ENCODE results near the gene LTBP4. TPM values are rescaled to one million over a fixed set of nuclear protein-coding genes. Genes with fewer than 3 reads are reported as not detected.
A peak's percentile ranks its signal among the peaks of the same experiment; 100 is the strongest.

The LTBP4 gene
- total RNA-seq, 2 donors from 2014 or later = 28.1 to 59.0 TPM

GRCh38 chr19:40567040-40567749, 34.0 kb upstream of the LTBP4 start:
- Mint-ChIP-seq H3K27ac (no peak overlapping the region), H3K4me1 (ENCODE audit: low read depth in 2 of 2) (peaks cover 12 to 15% of the 10 kb centered on the region in 2 donors), H3K36me3 (no peaks in the 10 kb centered on the region), H3K27me3 (peaks cover 14 to 16% of the 10 kb centered on the region in 2 donors), H3K4me3 (no peak overlapping the region), H3K9me3 (no peaks in the 10 kb centered on the region)
- ATAC-seq (no peak), DNase-seq (ENCODE audit: low spot score) (no peak)

- Mint-ChIP-seq H3K27me3 (peaks cover 14 to 16% of the 10 kb centered on the region in 2 donors), H3K9me3 (no peaks in the 10 kb centered on the region), H3K27ac (no peak overlapping the region)
These were observed 33.2 kb upstream of the LTBP4 start for GRCh38 chr19:40567750-40568494.

DNA sequence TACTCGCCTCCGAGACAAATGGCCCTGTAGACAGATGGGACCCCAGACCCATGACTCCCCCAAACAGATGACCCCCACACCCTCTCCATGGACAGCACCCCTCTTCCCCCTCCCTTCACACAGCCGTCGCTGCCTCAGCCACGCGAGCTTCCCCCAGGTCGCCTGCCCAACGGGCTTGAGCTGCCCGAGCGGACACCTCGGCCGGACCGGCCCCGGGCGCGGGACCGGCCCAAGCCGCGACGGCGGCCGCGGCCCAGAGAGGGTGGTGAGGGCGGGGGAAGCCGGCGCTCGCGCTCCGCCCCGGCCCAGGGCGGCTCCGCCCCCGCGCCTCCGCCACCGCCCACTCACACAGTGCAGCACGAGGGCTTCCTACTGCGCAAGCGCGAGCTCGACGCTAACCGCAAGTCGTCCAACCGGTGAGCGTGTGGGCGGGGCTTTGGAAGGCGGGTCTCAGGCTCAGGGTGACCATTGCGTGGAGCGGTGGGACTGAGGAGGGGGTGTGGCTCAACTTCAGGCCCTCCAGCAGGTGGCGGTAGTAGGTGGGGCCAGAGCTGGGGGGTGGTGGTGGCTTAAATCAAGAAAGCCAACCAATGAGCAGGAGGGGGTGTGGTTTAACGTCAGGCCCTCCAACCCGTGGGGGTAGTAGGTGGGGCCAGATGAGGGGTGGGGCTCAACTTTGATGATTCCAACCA, 30.7 kb upstream of the LTBP4 start:
- ATAC-seq (peak; percentile 96), DNase-seq (ENCODE audit: low spot score) (peak; percentile 98)
- Mint-ChIP-seq H3K9me3 (no peaks in the 10 kb centered on the region), H3K27me3 (peaks cover 8 to 10% of the 10 kb centered on the region in 2 donors), H3K27ac (peak overlapping the region; percentile 7 to 10), H3K36me3 (no peaks in the 10 kb centered on the region), H3K4me3 (peak overlapping the region; percentile 62), H3K4me1 (ENCODE audit: low read depth in 2 of 2) (peaks cover 12 to 17% of the 10 kb centered on the region in 2 donors)

More at GRCh38 chr19:40567750-40568494, 33.2 kb upstream of the LTBP4 start:
- ATAC-seq = no peak
- DNase-seq (ENCODE audit: low spot score) = no peak
- H3K4me3 Mint-ChIP-seq = no peak overlapping the region
- no peaks in the 10 kb centered on the region for H3K36me3 Mint-ChIP-seq
- H3K4me1 Mint-ChIP-seq (ENCODE audit: low read depth in 2 of 2) = peaks cover 12 to 15% of the 10 kb centered on the region in 2 donors

- H3K4me3 Mint-ChIP-seq = peak overlapping the region; percentile 52
These were observed 30.2 kb upstream of the LTBP4 start for GRCh38 chr19:40571005-40571318.

GRCh38 chr19:40571831-40572495, 29.2 kb upstream of the LTBP4 start:
- H3K36me3 Mint-ChIP-seq = no peaks in the 10 kb centered on the region
- peaks cover 7 to 8% of the 10 kb centered on the region in 2 donors for H3K27me3 Mint-ChIP-seq
- DNase-seq (ENCODE audit: low spot score) (no peak), ATAC-seq (no peak)
- H3K4me1 Mint-ChIP-seq (ENCODE audit: low read depth in 2 of 2) = peaks cover 12 to 18% of the 10 kb centered on the region in 2 donors
- H3K9me3 Mint-ChIP-seq = no peaks in the 10 kb centered on the region
- no peak overlapping the region for H3K4me3 Mint-ChIP-seq
- peak overlapping the region; percentile 10 to 15 for H3K27ac Mint-ChIP-seq

More at GRCh38 chr19:40571005-40571318, 30.2 kb upstream of the LTBP4 start:
- DNase-seq (ENCODE audit: low spot score) (no peak), ATAC-seq (no peak)
- Mint-ChIP-seq H3K9me3 (no peaks in the 10 kb centered on the region), H3K36me3 (no peaks in the 10 kb centered on the region), H3K4me1 (ENCODE audit: low read depth in 2 of 2) (peaks cover 12 to 19% of the 10 kb centered on the region in 2 donors), H3K27ac (peak overlapping the region; percentile 7 to 10), H3K27me3 (peaks cover 8 to 10% of the 10 kb centered on the region in 2 donors)

DNA sequence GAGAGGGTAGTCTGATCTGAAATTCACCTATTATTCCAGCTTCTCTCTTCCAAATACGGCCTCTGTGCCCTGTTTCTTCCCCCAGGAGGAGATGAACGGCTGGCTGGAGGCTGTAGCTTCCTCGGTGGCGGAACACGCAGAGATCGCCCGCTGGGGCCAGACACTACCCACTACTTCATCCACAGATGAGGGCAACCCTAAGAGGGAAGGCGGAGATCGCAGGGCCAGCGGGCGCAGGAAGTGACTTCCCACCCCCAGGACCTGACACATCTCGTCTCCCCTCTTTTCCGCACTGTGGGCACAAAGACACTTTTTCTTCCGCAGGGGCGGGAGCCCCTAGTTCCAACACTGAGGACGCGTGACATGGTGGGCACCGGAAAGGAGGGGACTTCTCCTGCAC, 25.8 kb upstream of the LTBP4 start:
- H3K36me3 Mint-ChIP-seq = peaks cover 6% of the 10 kb centered on the region
- no peaks in the 10 kb centered on the region for H3K27me3 Mint-ChIP-seq
- no peak overlapping the region for H3K4me3 Mint-ChIP-seq
- no peak for ATAC-seq
- DNase-seq (ENCODE audit: low spot score) = no peak
- peak overlapping the region in 1 of 2 donors; percentile 65 for H3K27ac Mint-ChIP-seq
- H3K9me3 Mint-ChIP-seq = no peaks in the 10 kb centered on the region
- H3K4me1 Mint-ChIP-seq (ENCODE audit: low read depth in 2 of 2) = peaks cover 19 to 25% of the 10 kb centered on the region in 2 donors

- DNase-seq (ENCODE audit: low spot score) (no peak), ATAC-seq (peak; percentile 26 to 39)
- peak overlapping the region; percentile 93 for H3K4me3 Mint-ChIP-seq
- peak overlapping the region; percentile 65 to 89 for H3K27ac Mint-ChIP-seq
- peaks cover 13 to 19% of the 10 kb centered on the region in 2 donors for H3K4me1 Mint-ChIP-seq (ENCODE audit: low read depth in 2 of 2)
- H3K27me3 Mint-ChIP-seq = no peaks in the 10 kb centered on the region
- H3K36me3 Mint-ChIP-seq = peaks cover 11% of the 10 kb centered on the region
- H3K9me3 Mint-ChIP-seq = no peaks in the 10 kb centered on the region
These were observed 25.0 kb upstream of the LTBP4 start for GRCh38 chr19:40576151-40576584.

- DNase-seq (ENCODE audit: low spot score) (peak; percentile 96), ATAC-seq (peak; percentile 99 to 100)
- peaks cover 12% of the 10 kb centered on the region for H3K36me3 Mint-ChIP-seq
- H3K4me3 Mint-ChIP-seq = peak within 1 kb of the TSS; percentile 93
- no peaks in the 10 kb centered on the region for H3K9me3 Mint-ChIP-seq
- peaks cover 13 to 16% of the 10 kb centered on the region in 2 donors for H3K4me1 Mint-ChIP-seq (ENCODE audit: low read depth in 2 of 2)
- peak within 1 kb of the TSS; percentile 65 to 89 for H3K27ac Mint-ChIP-seq
- H3K27me3 Mint-ChIP-seq = no peaks in the 10 kb centered on the region
These were observed 24.4 kb upstream of the LTBP4 start, which contains the start of gene SHKBP1 for GRCh38 chr19:40576585-40577451. TSS of gene SHKBP1 (plus strand) at chr19:40576873. CDS start at chr19:40576900, 27 bp downstream.

- no peaks in the 10 kb centered on the region for H3K9me3 Mint-ChIP-seq
- H3K36me3 Mint-ChIP-seq = peaks cover 18% of the 10 kb centered on the region
- DNase-seq (ENCODE audit: low spot score) (no peak), ATAC-seq (no peak)
- peak overlapping the region; percentile 59 to 89 for H3K27ac Mint-ChIP-seq
- peak overlapping the region; percentile 93 for H3K4me3 Mint-ChIP-seq
- no peaks in the 10 kb centered on the region for H3K27me3 Mint-ChIP-seq
- peaks cover 13 to 16% of the 10 kb centered on the region in 2 donors for H3K4me1 Mint-ChIP-seq (ENCODE audit: low read depth in 2 of 2)
These were observed 22.7 kb upstream of the LTBP4 start for GRCh38 chr19:40578442-40578908.

DNA sequence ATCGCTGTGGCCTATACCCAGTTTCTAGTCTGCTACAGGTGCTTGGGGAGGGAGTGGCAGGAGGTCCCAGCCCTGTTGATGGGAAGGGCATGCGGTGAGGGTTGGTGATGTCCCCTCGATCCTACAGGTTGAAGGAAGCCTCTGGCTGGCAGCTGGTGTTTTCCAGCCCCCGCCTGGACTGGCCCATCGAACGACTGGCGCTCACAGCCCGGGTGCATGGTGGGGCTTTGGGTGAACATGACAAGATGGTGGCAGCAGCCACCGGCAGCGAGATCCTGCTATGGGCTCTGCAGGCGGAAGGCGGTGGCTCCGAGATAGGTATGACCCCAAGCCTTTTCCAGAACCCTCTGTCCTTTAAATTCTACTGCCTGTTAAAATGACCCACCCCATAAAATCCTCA, 20.6 kb upstream of the LTBP4 start:
- Mint-ChIP-seq H3K4me3 (no peak overlapping the region), H3K9me3 (no peaks in the 10 kb centered on the region), H3K4me1 (ENCODE audit: low read depth in 2 of 2) (peaks cover 15 to 16% of the 10 kb centered on the region in 2 donors), H3K36me3 (peaks cover 20% of the 10 kb centered on the region), H3K27me3 (no peaks in the 10 kb centered on the region), H3K27ac (no peak overlapping the region)
- ATAC-seq (no peak), DNase-seq (ENCODE audit: low spot score) (no peak)

GRCh38 chr19:40581531-40581930, 19.6 kb upstream of the LTBP4 start:
- DNase-seq (ENCODE audit: low spot score) = no peak
- Mint-ChIP-seq H3K4me3 (no peak overlapping the region), H3K36me3 (peaks cover 28% of the 10 kb centered on the region), H3K27ac (no peak overlapping the region), H3K4me1 (ENCODE audit: low read depth in 2 of 2) (peaks cover 20 to 25% of the 10 kb centered on the region in 2 donors), H3K27me3 (no peaks in the 10 kb centered on the region), H3K9me3 (no peaks in the 10 kb centered on the region)
- no peak for ATAC-seq

DNA sequence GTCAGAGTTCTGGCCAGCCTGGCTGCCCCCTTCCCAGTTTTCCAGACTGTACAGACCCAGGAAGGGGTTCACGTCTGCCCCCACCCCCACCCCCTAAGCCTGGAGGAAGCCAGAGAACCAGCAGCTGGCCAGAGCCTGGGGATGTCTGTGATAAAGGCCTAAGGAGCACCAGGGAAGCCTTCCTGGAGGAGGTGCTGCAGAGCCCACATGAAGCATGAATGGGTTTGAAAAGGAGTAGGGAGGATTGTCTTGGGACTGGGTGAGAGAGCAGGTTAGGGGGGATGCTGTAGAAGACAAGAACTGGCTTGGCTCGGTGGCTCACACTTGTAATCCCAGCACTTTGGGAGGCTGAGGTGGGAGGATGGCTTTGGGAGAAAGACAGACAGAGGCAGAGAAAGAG, 18.7 kb upstream of the LTBP4 start:
- no peak overlapping the region for H3K4me3 Mint-ChIP-seq
- no peaks in the 10 kb centered on the region for H3K27me3 Mint-ChIP-seq
- DNase-seq (ENCODE audit: low spot score) (no peak), ATAC-seq (no peak)
- H3K4me1 Mint-ChIP-seq (ENCODE audit: low read depth in 2 of 2) = peaks cover 22 to 28% of the 10 kb centered on the region in 2 donors
- peaks cover 28% of the 10 kb centered on the region for H3K36me3 Mint-ChIP-seq
- peak overlapping the region in 1 of 2 donors; percentile 18 for H3K27ac Mint-ChIP-seq
- H3K9me3 Mint-ChIP-seq = no peaks in the 10 kb centered on the region

Data from natural killer cell treated with Interleukin-12 subunit alpha and Interleukin-12 subunit beta and Interleukin-15 and Interleukin-18, amount 100 ng/mL, for 72 hours (primary cell).